ENCODE data around the gene UCHL5.

- no peak for TF ChIP-seq CTCF (conservative IDR thresholded peaks at IDR 0.05)
- no peak for TF ChIP-seq EZH2 (IDR thresholded peaks at IDR 0.05; ENCODE audit: low read depth)
Measured at GRCh38 chr1:192968323-192968722, 90.8 kb downstream of the UCHL5 start.
